MCF 10A (cell line): ENCODE measurements around the gene TMC6. TPM values are rescaled to one million over a fixed set of nuclear protein-coding genes. Genes with fewer than 3 reads are reported as not detected.

Experiments
- BruUV-seq: library from RNA; stranded (reverse); fragments of 400-500 nt; replicated peaks from 2 replicates; lab custom pipeline; 2021; lab: Mats Ljungman, UMichigan
- CTCF ChIA-PET: fragments of 300-600 bp; sonication (Branson Sonifier 250); formaldehyde crosslinking; extraction: SDS; loops from one replicate; lab custom pipeline; 2021; ENCODE audit warnings: antibody characterized with exemption, inconsistent platforms; lab: Yijun Ruan, JAX
- POLR2A ChIA-PET: fragments of 300-600, 350-650 bp; sonication (Branson Sonifier 250); formaldehyde crosslinking; extraction: SDS; loops from one replicate; lab custom pipeline; 2020; ENCODE audit warnings: antibody characterized with exemption, inconsistent platforms; lab: Yijun Ruan, JAX
- DNase-seq: peaks from one replicate; pipeline ENCODE4 v3.0.0-alpha.2; 2018; ENCODE audit not compliant: unreplicated experiment
- H3K27ac Mint-ChIP-seq: one replicate; pipeline ENCODE4 v1.8.0; 2022; ENCODE audit warnings: mild to moderate bottlenecking, low read depth, mixed read lengths; ENCODE audit not compliant: unreplicated experiment
- H3K27me3 Mint-ChIP-seq: one replicate; pipeline ENCODE4 v1.8.0; 2022; ENCODE audit warnings: mixed read lengths; ENCODE audit not compliant: insufficient read depth, unreplicated experiment
- H3K36me3 Mint-ChIP-seq: one replicate; pipeline ENCODE4 v1.8.0; 2022; ENCODE audit warnings: mild to moderate bottlenecking, moderate library complexity, mixed read lengths; ENCODE audit not compliant: insufficient read depth, unreplicated experiment
- H3K4me1 Mint-ChIP-seq: one replicate; pipeline ENCODE4 v1.8.0; 2022; ENCODE audit warnings: mixed read lengths; ENCODE audit not compliant: insufficient read depth, unreplicated experiment
- H3K4me3 Mint-ChIP-seq: one replicate; pipeline ENCODE4 v1.8.0; 2022; ENCODE audit warnings: mild to moderate bottlenecking, moderate library complexity, mixed read lengths; ENCODE audit not compliant: unreplicated experiment
- H3K9me3 Mint-ChIP-seq: one replicate; pipeline ENCODE4 v1.8.0; 2022; ENCODE audit warnings: mixed read lengths; ENCODE audit not compliant: unreplicated experiment
- intact Hi-C: fragments of 100-400 bp; cut with micrococcal nuclease; formaldehyde crosslinking; loops from 2 replicates; pipeline ENCODE4 v1.14.1; 2022
- total RNA-seq: library from RNA; stranded (reverse); gene quantifications from 2 replicates; pipeline ENCODE4 v1.2.3, GENCODE V29; 2022
- TF ChIP-seq, protein P1 (sequence below): fragments of 200-600 bp; IDR thresholded peaks from one replicate; pipeline ENCODE4 v1.8.0; 2022; ENCODE audit warnings: antibody characterized with exemption, mild to moderate bottlenecking; ENCODE audit not compliant: unreplicated experiment

Gene TMC6
- total RNA-seq, 1 experiment from 2014 or later = 3.1 TPM

DNA sequence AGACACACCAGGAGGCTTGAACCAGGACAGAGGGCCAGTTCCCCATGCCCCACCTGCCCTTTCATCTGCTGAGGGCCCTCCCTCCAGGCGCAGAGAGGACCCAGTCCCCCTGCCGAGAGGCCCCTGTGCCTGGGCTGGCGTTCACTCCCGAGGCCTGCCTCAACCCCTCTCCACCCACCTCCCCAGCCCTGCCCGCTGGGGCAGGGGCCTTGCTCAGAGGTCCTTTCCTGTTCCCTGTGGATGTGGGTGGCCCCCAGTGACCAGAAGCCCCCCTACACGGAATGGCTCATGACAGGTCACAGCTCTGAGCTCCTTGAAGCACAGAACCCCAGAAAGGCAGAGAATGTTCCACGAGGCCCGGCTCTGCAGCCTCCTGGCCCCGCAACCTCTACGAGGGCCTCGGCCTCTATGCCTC, 6.7 kb downstream of the TMC6 start:
- H3K4me3 Mint-ChIP-seq = no peak overlapping the region
- no peak overlapping the region for H3K27ac Mint-ChIP-seq
- H3K9me3 Mint-ChIP-seq = no peaks in the 10 kb centered on the region
- H3K36me3 Mint-ChIP-seq = peaks cover 7% of the 10 kb centered on the region
- ChIA-PET POLR2A (no interaction called here), CTCF (interaction anchor here (0.7 kb wide), 1 partner anchor 54 kb away, joined by 3 read pairs; no protein-coding TSS in a partner anchor)
- no peak for DNase-seq
- no peaks in the 10 kb centered on the region for H3K27me3 Mint-ChIP-seq
- intact Hi-C loops = no loop called here
- BruUV-seq = no TSS peak
- TF ChIP-seq, protein P1, sequence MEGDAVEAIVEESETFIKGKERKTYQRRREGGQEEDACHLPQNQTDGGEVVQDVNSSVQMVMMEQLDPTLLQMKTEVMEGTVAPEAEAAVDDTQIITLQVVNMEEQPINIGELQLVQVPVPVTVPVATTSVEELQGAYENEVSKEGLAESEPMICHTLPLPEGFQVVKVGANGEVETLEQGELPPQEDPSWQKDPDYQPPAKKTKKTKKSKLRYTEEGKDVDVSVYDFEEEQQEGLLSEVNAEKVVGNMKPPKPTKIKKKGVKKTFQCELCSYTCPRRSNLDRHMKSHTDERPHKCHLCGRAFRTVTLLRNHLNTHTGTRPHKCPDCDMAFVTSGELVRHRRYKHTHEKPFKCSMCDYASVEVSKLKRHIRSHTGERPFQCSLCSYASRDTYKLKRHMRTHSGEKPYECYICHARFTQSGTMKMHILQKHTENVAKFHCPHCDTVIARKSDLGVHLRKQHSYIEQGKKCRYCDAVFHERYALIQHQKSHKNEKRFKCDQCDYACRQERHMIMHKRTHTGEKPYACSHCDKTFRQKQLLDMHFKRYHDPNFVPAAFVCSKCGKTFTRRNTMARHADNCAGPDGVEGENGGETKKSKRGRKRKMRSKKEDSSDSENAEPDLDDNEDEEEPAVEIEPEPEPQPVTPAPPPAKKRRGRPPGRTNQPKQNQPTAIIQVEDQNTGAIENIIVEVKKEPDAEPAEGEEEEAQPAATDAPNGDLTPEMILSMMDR = no peak
- no peaks in the 10 kb centered on the region for H3K4me1 Mint-ChIP-seq

DNA sequence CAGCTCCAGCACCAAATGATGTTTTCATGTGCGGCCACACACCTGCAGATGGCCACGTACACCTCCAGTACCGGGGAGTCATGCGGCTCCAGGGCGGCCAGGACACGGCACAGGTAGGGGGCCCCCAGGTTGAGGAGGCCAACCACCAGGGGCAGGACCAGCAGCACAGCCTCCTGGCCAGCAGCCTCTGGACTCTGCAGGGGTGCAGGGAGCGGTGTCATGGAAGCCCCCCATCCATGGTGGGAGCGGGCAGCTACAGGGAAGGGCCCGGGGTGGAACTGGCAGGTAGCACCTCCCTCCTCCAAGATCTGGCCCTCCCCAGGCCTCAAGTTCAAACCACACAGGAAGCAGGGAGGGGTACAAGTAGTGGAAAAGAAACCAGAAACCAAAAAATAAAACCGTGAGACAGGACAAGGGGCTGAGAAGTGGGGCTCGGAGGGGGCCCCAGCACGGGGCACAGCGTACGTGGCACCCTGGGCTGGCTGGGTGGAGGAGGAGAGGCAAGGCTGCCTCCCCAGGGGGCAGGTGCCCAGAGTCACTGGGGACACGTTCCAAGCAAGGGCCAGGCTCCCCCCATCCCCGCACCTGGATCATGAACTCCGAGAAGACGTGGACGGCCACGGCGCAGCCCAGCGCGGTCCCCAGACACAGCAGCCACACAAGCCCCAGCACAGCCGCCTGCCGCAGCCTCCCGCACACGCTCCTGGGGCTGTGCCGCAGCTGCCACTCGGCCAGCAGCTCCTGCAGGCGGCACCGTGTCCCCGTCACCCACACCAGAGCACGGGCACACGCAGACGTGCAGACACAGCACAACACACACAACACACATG, 7.4 kb downstream of the TMC6 start:
- Mint-ChIP-seq H3K4me1 (no peaks in the 10 kb centered on the region), H3K9me3 (no peaks in the 10 kb centered on the region), H3K36me3 (peaks cover 7% of the 10 kb centered on the region), H3K27ac (no peak overlapping the region), H3K4me3 (no peak overlapping the region), H3K27me3 (no peaks in the 10 kb centered on the region)
- TF ChIP-seq, protein P1 = no peak
- no peak for DNase-seq
- intact Hi-C loops = no loop called here
- no TSS peak for BruUV-seq
- POLR2A ChIA-PET = no interaction called here
- CTCF ChIA-PET = interaction anchor here (0.7 kb wide), 1 partner anchor 55 kb away, joined by 3 read pairs; no protein-coding TSS in a partner anchor

DNA sequence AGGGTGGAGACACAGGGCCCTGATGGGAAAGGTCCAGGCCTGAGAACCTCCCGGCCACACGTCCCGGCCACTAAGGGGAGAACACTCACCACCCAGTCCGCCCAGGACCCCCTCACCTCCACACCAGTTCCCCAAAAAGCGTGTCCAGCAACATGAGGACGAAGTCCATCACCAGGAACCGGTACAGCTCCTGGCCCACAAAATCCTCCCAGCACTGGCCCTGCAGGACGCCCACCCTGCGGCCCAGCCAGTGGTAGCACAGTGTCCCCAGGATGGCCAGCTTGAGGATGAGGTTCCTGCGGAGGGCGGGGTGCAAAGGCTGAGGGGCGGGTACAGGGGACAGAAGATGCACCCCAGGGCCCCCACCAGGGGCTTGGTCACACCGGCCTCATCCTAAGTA, 8.0 kb downstream of the TMC6 start:
- TF ChIP-seq, protein P1 = no peak
- no peaks in the 10 kb centered on the region for H3K9me3 Mint-ChIP-seq
- H3K4me3 Mint-ChIP-seq = no peak overlapping the region
- BruUV-seq = no TSS peak
- no peaks in the 10 kb centered on the region for H3K27me3 Mint-ChIP-seq
- no peak overlapping the region for H3K27ac Mint-ChIP-seq
- peaks cover 7% of the 10 kb centered on the region for H3K36me3 Mint-ChIP-seq
- ChIA-PET POLR2A (no interaction called here), CTCF (no interaction called here)
- no peak for DNase-seq
- intact Hi-C loops = no loop called here
- H3K4me1 Mint-ChIP-seq = no peaks in the 10 kb centered on the region

DNA sequence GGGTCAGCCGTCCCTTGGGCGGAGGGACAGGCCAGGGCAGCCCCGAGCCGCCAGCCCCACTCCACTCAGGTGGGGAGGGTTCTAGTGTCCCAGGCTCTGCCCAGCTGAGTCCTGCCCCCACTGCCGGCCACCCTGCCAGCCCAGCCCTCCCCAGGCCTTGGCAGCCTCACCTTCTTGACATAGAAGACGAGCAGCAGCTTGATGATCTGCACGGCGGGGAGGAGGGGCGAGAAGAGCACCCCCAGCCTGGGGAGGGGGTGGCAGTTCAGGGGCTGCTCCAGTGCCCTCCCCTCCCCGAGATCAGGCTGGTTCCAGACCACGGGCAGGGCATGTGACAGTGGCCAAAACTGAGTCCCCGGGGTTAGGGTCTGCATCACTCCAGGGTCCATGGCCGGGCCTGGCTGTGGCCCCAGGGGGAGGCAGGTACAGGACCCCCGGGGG, 9.7 kb downstream of the TMC6 start:
- Mint-ChIP-seq H3K27ac (no peak overlapping the region), H3K36me3 (peaks cover 5% of the 10 kb centered on the region), H3K4me1 (no peaks in the 10 kb centered on the region), H3K4me3 (no peak overlapping the region), H3K9me3 (no peaks in the 10 kb centered on the region), H3K27me3 (peaks cover 9% of the 10 kb centered on the region)
- BruUV-seq = no TSS peak
- TF ChIP-seq, protein P1 = no peak
- CTCF ChIA-PET = interaction anchor here (0.6 to 1.4 kb wide), 6 partner anchors 49 to 745 kb away, joined by 3 to 6 read pairs (median 3); partner anchors contain the start of gene TK1
- POLR2A ChIA-PET = no interaction called here
- intact Hi-C loops = no loop called here
- DNase-seq = no peak
